Fibroblast of the aortic adventitia (primary cell): ENCODE results near the gene NFATC1. TPM values are rescaled to one million over a fixed set of nuclear protein-coding genes. Genes with fewer than 3 reads are reported as not detected.

Source experiments
- DNase-seq: peaks from one replicate; pipeline ENCODE4 v3.0.0-alpha.2; 2010; ENCODE audit warnings: low read depth
- H3K4me3 ChIP-seq: 2 replicates; pipeline ENCODE4 v1.5.1; 2011; ENCODE audit warnings: low read depth, mild to moderate bottlenecking, control low read depth, low read length, moderate library complexity
- CTCF ChIP-seq: IDR thresholded peaks from 2 replicates; pipeline ENCODE4 v1.5.1; 2011; ENCODE audit warnings: mild to moderate bottlenecking, low read length, control low read depth, inconsistent platforms; ENCODE audit not compliant: insufficient read depth
- total RNA-seq: library from RNA; depleted of rRNA; stranded (reverse); fragments of >200 nt; gene quantifications from 2 replicates; pipeline ENCODE4 v1.2.3, GENCODE V29; 2012; ENCODE audit warnings: low replicate concordance

The NFATC1 gene
- total RNA-seq, 1 donor = 3.0 TPM

- TF ChIP-seq CTCF = no peak
- H3K4me3 ChIP-seq = no peak overlapping the region
- DNase-seq = no peak
Measured at GRCh38 chr18:79471597-79471996, 75.9 kb downstream of the NFATC1 start.

- no peak for DNase-seq
- no peak overlapping the region for H3K4me3 ChIP-seq
- no peak for TF ChIP-seq CTCF
Measured at GRCh38 chr18:79472176-79472575, 76.4 kb downstream of the NFATC1 start.

- no peak overlapping the region for H3K4me3 ChIP-seq
- no peak for TF ChIP-seq CTCF
- DNase-seq = no peak
Measured at GRCh38 chr18:79472946-79473345, 77.2 kb downstream of the NFATC1 start.

GRCh38 chr18:79476031-79476917, 80.5 kb downstream of the NFATC1 start:
- no peak for DNase-seq

GRCh38 chr18:79476918-79477571, 81.3 kb downstream of the NFATC1 start:
- DNase-seq = no peak
- TF ChIP-seq CTCF = no peak
- no peak overlapping the region for H3K4me3 ChIP-seq

More at GRCh38 chr18:79476031-79476917, 80.5 kb downstream of the NFATC1 start:
- no peak overlapping the region for H3K4me3 ChIP-seq
- no peak for TF ChIP-seq CTCF

- H3K4me3 ChIP-seq = no peak overlapping the region
- no peak for DNase-seq
- no peak for TF ChIP-seq CTCF
Measured at GRCh38 chr18:79477711-79478483, 82.2 kb downstream of the NFATC1 start.
